K562 (cell line): ENCODE measurements around the gene FKBP3.

Experiments used
- CBX2 ChIP-seq: fragments of 200-600 bp; sonication (generic); IDR thresholded peaks from one replicate; pipeline ENCODE4 v1.6.1; 2012; ENCODE audit warnings: mild to moderate bottlenecking, low read length, inconsistent platforms; ENCODE audit not compliant: insufficient read depth, poor library complexity, severe bottlenecking
- EZH2 ChIP-seq: IDR thresholded peaks from 2 replicates; pipeline ENCODE4 v1.6.1; 2012; ENCODE audit warnings: low read depth, mild to moderate bottlenecking, inconsistent platforms, low read length, borderline replicate concordance
- GABPA ChIP-seq: fragments of 200-800 bp; sonication (Bioruptor generic); conservative IDR thresholded peaks from 2 replicates; pipeline ENCODE4 v1.6.1; 2016; ENCODE audit warnings: low read depth, missing genetic modification characterization, missing compliant biosample characterization
- POLR2A ChIP-seq: fragments of 450-650 bp; conservative IDR thresholded peaks from 2 replicates; pipeline ENCODE4 v1.6.1; 2016
- POLR2AphosphoS5 ChIP-seq: IDR thresholded peaks from 2 replicates; pipeline ENCODE4 v1.6.1; 2011; ENCODE audit warnings: mild to moderate bottlenecking, low read depth, low read length, moderate library complexity; ENCODE audit not compliant: control insufficient read depth, insufficient read depth
- SMARCA4 ChIP-seq: fragments of 450-650 bp; IDR thresholded peaks from 2 replicates; pipeline ENCODE4 v1.6.1; 2016
- ZNF124 ChIP-seq: sonication (generic); formaldehyde crosslinking; IDR thresholded peaks from 2 replicates; pipeline ENCODE4 v1.8.1; 2022; ENCODE audit warnings: missing genetic modification reagents

GRCh38 chr14:45181806-45182205 lies 47.5 kb upstream of the FKBP3 start:
- no peak for TF ChIP-seq ZNF124
- TF ChIP-seq SMARCA4: no peak
- no peak for TF ChIP-seq POLR2AphosphoS5
- no peak for TF ChIP-seq GABPA (tag)
- TF ChIP-seq POLR2A: no peak
- TF ChIP-seq CBX2: no peak
- TF ChIP-seq EZH2: no peak
